ENCODE measurements around the gene SH3PXD2B. TPM values are rescaled to one million over a fixed set of nuclear protein-coding genes. Genes with fewer than 3 reads are reported as not detected.

SH3PXD2B gene
- total RNA-seq (ENCODE audit: unreplicated experiment) = 74.1 TPM
- long read RNA-seq, partial matches to known transcripts = 1 of 4 reads
- long read RNA-seq, other reads (novel, unspliced or antisense) = 3 of 4 reads

GRCh38 chr5:172454358-172455086, at the start of gene SH3PXD2B:
SH3PXD2B (minus strand) TSS chr5:172454525; CDS start chr5:172454352, 173 bp downstream.
- H3K4me3 Mint-ChIP-seq (ENCODE audit: unreplicated experiment) = peak within 1 kb of the TSS; percentile 94
- no peaks in the 10 kb centered on the region for H3K36me3 Mint-ChIP-seq (ENCODE audit: low read depth, unreplicated experiment)
- peaks cover 26% of the 10 kb centered on the region for H3K27me3 Mint-ChIP-seq (ENCODE audit: unreplicated experiment)
- peak; percentile 83 for DNase-seq (ENCODE audit: low spot score)
- peak within 1 kb of the TSS; percentile 95 for H3K27ac Mint-ChIP-seq (ENCODE audit: unreplicated experiment)
- H3K9me3 Mint-ChIP-seq (ENCODE audit: unreplicated experiment) = no peaks in the 10 kb centered on the region
- peaks cover 37% of the 10 kb centered on the region for H3K4me1 Mint-ChIP-seq (ENCODE audit: unreplicated experiment)
- TF ChIP-seq CTCF (IDR thresholded peaks at IDR 0.05; ENCODE audit: unreplicated experiment) = no peak

GRCh38 chr5:172502969-172503368, 48.6 kb upstream of the SH3PXD2B start:
- no peaks in the 10 kb centered on the region for H3K27me3 Mint-ChIP-seq (ENCODE audit: unreplicated experiment)

GRCh38 chr5:172502410-172502809, 48.1 kb upstream of the SH3PXD2B start:
- H3K4me3 Mint-ChIP-seq (ENCODE audit: unreplicated experiment) = no peak overlapping the region
- H3K27me3 Mint-ChIP-seq (ENCODE audit: unreplicated experiment) = no peaks in the 10 kb centered on the region
- peaks cover 4% of the 10 kb centered on the region for H3K4me1 Mint-ChIP-seq (ENCODE audit: unreplicated experiment)
- no peak for TF ChIP-seq CTCF (IDR thresholded peaks at IDR 0.05; ENCODE audit: unreplicated experiment)
- H3K27ac Mint-ChIP-seq (ENCODE audit: unreplicated experiment) = no peak overlapping the region
- H3K9me3 Mint-ChIP-seq (ENCODE audit: unreplicated experiment) = no peaks in the 10 kb centered on the region
- DNase-seq (ENCODE audit: low spot score) = no peak
- no peaks in the 10 kb centered on the region for H3K36me3 Mint-ChIP-seq (ENCODE audit: low read depth, unreplicated experiment)

More at GRCh38 chr5:172502969-172503368, 48.6 kb upstream of the SH3PXD2B start:
- TF ChIP-seq CTCF (IDR thresholded peaks at IDR 0.05; ENCODE audit: unreplicated experiment) = no peak
- Mint-ChIP-seq H3K4me3 (ENCODE audit: unreplicated experiment) (no peak overlapping the region), H3K36me3 (ENCODE audit: low read depth, unreplicated experiment) (no peaks in the 10 kb centered on the region), H3K4me1 (ENCODE audit: unreplicated experiment) (peaks cover 4% of the 10 kb centered on the region), H3K9me3 (ENCODE audit: unreplicated experiment) (no peaks in the 10 kb centered on the region), H3K27ac (ENCODE audit: unreplicated experiment) (no peak overlapping the region)
- no peak for DNase-seq (ENCODE audit: low spot score)

- Mint-ChIP-seq H3K4me3 (ENCODE audit: unreplicated experiment) (no peak overlapping the region), H3K27ac (ENCODE audit: unreplicated experiment) (no peak overlapping the region), H3K36me3 (ENCODE audit: low read depth, unreplicated experiment) (no peaks in the 10 kb centered on the region), H3K9me3 (ENCODE audit: unreplicated experiment) (no peaks in the 10 kb centered on the region), H3K4me1 (ENCODE audit: unreplicated experiment) (peaks cover 7% of the 10 kb centered on the region), H3K27me3 (ENCODE audit: unreplicated experiment) (no peaks in the 10 kb centered on the region)
- TF ChIP-seq CTCF (IDR thresholded peaks at IDR 0.05; ENCODE audit: unreplicated experiment) = no peak
- DNase-seq (ENCODE audit: low spot score) = no peak
These were observed 47.5 kb upstream of the SH3PXD2B start for GRCh38 chr5:172501708-172502320.

GRCh38 chr5:172499287-172499686, 45.0 kb upstream of the SH3PXD2B start:
- TF ChIP-seq CTCF (IDR thresholded peaks at IDR 0.05; ENCODE audit: unreplicated experiment) = no peak
- Mint-ChIP-seq H3K27me3 (ENCODE audit: unreplicated experiment) (no peaks in the 10 kb centered on the region), H3K27ac (ENCODE audit: unreplicated experiment) (no peak overlapping the region), H3K4me1 (ENCODE audit: unreplicated experiment) (peaks cover 4% of the 10 kb centered on the region), H3K36me3 (ENCODE audit: low read depth, unreplicated experiment) (no peaks in the 10 kb centered on the region), H3K9me3 (ENCODE audit: unreplicated experiment) (no peaks in the 10 kb centered on the region), H3K4me3 (ENCODE audit: unreplicated experiment) (no peak overlapping the region)
- no peak for DNase-seq (ENCODE audit: low spot score)

Data from endothelial cell (in vitro differentiated cells).